ENCODE data around the gene SND1.

DNA sequence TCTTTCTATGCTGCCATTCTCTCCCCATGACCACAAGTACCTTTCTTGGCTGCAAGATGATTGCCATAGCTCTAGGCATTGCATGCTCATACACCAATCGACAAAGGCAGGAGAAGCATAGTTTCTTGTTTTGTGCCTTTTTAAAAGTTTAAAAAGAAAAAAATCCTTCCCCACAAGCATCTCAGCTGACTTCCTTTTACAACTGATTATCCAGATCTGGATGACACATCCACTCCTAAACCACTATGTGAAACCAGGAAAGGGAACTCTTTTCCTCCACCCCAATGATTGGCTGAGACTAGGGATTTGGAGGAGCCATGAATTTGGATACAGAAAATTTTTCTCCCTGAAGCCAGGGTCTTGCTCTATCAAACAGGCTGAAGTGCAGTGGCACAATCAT is 393.8 kb downstream of the SND1 start:
- TF ChIP-seq CSDC2 (CRISPR knock-in tag; IDR thresholded peaks at IDR 0.05) (no peak), ISL1 (CRISPR knock-in tag; IDR thresholded peaks at IDR 0.05) (no peak), ESRRG (CRISPR knock-in tag; IDR thresholded peaks at IDR 0.05) (no peak), TOX (CRISPR knock-in tag; IDR thresholded peaks at IDR 0.05; ENCODE audit: borderline replicate concordance) (no peak), SNAI2 (CRISPR knock-in tag; IDR thresholded peaks at IDR 0.05) (no peak)
- TF ChIP-seq, protein P1, sequence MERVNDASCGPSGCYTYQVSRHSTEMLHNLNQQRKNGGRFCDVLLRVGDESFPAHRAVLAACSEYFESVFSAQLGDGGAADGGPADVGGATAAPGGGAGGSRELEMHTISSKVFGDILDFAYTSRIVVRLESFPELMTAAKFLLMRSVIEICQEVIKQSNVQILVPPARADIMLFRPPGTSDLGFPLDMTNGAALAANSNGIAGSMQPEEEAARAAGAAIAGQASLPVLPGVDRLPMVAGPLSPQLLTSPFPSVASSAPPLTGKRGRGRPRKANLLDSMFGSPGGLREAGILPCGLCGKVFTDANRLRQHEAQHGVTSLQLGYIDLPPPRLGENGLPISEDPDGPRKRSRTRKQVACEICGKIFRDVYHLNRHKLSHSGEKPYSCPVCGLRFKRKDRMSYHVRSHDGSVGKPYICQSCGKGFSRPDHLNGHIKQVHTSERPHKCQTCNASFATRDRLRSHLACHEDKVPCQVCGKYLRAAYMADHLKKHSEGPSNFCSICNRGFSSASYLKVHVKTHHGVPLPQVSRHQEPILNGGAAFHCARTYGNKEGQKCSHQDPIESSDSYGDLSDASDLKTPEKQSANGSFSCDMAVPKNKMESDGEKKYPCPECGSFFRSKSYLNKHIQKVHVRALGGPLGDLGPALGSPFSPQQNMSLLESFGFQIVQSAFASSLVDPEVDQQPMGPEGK (CRISPR knock-in tag; IDR thresholded peaks at IDR 0.05; ENCODE audit: borderline replicate concordance), result no peak
- TF ChIP-seq, protein P2, sequence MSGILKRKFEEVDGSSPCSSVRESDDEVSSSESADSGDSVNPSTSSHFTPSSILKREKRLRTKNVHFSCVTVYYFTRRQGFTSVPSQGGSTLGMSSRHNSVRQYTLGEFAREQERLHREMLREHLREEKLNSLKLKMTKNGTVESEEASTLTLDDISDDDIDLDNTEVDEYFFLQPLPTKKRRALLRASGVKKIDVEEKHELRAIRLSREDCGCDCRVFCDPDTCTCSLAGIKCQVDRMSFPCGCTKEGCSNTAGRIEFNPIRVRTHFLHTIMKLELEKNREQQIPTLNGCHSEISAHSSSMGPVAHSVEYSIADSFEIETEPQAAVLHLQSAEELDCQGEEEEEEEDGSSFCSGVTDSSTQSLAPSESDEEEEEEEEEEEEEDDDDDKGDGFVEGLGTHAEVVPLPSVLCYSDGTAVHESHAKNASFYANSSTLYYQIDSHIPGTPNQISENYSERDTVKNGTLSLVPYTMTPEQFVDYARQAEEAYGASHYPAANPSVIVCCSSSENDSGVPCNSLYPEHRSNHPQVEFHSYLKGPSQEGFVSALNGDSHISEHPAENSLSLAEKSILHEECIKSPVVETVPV (CRISPR knock-in tag; IDR thresholded peaks at IDR 0.05), result no peak
- TF ChIP-seq, protein P3, sequence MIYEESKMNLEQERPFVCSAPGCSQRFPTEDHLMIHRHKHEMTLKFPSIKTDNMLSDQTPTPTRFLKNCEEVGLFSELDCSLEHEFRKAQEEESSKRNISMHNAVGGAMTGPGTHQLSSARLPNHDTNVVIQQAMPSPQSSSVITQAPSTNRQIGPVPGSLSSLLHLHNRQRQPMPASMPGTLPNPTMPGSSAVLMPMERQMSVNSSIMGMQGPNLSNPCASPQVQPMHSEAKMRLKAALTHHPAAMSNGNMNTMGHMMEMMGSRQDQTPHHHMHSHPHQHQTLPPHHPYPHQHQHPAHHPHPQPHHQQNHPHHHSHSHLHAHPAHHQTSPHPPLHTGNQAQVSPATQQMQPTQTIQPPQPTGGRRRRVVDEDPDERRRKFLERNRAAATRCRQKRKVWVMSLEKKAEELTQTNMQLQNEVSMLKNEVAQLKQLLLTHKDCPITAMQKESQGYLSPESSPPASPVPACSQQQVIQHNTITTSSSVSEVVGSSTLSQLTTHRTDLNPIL (CRISPR knock-in tag; IDR thresholded peaks at IDR 0.05; ENCODE audit: low read depth), result no peak
- TF ChIP-seq, protein P4, sequence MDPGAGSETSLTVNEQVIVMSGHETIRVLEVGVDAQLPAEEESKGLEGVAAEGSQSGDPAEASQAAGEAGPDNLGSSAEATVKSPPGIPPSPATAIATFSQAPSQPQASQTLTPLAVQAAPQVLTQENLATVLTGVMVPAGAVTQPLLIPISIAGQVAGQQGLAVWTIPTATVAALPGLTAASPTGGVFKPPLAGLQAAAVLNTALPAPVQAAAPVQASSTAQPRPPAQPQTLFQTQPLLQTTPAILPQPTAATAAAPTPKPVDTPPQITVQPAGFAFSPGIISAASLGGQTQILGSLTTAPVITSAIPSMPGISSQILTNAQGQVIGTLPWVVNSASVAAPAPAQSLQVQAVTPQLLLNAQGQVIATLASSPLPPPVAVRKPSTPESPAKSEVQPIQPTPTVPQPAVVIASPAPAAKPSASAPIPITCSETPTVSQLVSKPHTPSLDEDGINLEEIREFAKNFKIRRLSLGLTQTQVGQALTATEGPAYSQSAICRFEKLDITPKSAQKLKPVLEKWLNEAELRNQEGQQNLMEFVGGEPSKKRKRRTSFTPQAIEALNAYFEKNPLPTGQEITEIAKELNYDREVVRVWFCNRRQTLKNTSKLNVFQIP (CRISPR knock-in tag; IDR thresholded peaks at IDR 0.05; ENCODE audit: borderline replicate concordance, low read depth), result no peak
